GM18526 (cell line): ENCODE measurements around the gene DUSP5.

Experiments
- POLR2A ChIP-seq: IDR thresholded peaks from 3 replicates; pipeline ENCODE4 v1.6.1; 2011; ENCODE audit not compliant: insufficient read length; ENCODE audit errors: extremely low read depth

Gene DUSP5

GRCh38 chr10:110503528-110504110 lies 5.9 kb downstream of the DUSP5 start:
- TF ChIP-seq POLR2A = no peak

DNA sequence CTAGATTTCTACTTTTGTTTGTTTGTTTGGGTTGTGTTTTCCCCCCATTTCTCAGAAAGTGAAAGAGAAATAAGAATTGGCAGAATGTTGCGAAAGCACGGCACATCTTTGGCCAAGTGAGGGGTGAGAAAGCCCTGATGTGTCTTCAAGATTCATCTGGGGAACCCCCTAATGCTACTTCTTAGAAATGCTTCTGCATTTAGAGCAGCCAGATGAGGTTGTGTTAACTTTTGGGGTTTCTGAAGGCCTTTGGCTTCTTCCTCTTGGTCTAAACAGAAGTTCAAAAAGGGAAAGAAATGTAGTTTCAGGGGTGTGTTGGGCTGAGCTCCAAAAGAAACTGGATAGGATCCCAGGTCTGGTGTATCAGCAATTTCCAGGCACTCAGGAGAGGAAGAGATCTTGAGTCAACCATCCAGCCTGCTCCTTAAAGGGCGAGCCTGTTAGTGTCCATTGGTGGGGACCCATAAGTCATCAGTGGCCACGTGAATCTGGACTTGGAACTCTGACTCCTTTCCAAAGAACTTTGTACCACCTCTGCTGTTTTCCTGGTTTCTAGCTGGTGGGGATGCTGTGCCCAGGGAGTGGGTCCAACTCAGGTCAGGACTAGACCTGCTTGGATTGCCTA lies 6.5 kb downstream of the DUSP5 start:
- no peak for TF ChIP-seq POLR2A

DNA sequence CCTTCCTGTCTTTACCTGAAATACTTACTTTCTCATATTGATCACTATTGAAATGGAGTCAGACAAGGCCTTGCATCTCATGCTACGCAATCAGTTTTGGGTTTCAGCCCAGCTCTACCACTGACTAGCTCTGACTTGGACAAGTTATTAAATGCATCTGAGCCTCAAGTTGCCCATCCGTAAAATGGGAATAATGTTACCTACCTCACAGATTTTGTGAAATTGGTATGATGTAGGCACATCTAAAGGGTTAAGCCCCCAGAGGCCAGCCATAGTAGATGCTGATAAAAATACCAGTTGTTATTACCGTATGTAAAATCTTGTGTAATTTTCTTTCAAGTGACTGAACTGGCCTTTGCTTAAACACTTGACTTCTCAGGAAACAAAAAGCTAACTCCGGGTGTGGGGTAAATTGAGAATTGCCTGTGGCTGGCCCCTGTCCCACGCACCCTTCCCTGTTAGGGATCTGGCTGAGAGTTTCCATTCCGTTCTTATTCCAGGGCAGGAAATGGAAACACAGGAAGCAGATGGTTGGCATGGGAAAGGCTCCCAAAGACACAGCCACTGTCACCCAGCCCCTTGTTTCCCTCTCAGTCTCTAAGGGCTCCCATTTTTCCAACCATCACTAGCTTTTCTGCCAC lies 7.5 kb downstream of the DUSP5 start:
- TF ChIP-seq POLR2A = no peak

- peak; percentile 20 for TF ChIP-seq POLR2A
Observed at GRCh38 chr10:110506448-110506847, 8.7 kb downstream of the DUSP5 start.

- no peak for TF ChIP-seq POLR2A
Observed at GRCh38 chr10:110507346-110507745, 9.6 kb downstream of the DUSP5 start.

DNA sequence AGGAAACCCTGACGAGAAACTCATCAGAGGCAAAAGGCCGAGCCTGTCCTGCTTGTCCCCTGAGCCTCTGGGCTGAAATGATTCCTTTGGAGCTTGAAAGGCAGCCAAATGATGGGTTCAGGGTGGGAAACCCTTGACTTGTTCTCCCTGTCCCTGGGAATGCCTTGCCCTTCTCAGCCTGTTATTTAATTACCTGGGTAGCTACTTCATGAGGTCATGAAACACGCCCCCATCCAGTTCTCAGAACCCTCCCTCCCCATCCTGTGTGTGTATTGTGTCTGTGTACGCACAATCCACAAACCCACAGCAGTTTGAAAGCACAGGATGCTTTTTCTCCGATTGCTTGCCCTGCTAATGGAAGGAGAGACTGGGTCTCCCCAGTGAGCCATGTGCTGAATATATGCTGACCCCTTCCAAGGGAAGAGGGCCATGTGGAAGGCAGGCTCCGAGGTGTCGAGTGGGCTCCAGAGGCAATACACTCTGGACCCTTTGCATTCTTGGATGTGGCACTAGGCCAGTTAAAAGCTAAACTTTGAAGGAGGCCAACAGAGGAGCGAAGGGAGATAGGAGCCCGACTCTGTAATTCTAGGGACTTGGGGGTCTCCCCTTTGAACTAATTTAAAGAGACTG lies 10.6 kb downstream of the DUSP5 start:
- no peak for TF ChIP-seq POLR2A

DNA sequence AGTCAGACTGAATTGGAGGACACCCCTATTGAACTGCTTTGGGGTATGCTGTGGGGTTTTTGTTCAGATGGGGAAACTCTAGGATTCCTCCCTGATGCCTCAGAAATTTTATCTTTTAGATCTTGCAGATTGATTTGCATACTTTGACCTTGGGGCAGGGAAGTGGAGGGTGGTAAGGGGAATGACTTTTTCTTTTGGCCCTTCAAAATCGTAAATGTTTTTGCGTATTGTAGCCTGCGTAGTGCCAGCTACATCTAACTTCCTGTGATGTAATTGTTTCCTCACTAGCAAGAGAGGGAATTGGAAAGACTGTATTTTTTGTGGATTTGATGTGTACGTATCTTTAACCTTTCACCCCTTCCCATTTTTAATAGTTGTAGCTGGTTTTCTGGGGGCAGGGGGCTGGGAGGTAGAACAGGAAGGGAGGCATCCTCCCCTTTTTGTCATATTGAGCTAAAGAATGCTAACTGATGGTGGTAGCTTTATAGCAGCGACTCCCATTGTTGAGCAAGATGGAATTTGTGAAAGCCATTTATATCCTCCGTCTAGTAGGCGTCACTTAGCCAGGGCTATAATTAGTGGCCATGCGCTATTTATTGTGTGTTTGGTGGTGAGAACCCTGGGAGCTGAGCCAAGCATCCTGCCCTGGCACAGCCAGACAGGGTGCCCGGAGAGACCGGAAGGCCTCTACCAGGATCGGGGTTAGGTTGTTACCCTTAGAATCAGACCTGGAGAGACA lies 11.3 kb downstream of the DUSP5 start:
- no peak for TF ChIP-seq POLR2A

DNA sequence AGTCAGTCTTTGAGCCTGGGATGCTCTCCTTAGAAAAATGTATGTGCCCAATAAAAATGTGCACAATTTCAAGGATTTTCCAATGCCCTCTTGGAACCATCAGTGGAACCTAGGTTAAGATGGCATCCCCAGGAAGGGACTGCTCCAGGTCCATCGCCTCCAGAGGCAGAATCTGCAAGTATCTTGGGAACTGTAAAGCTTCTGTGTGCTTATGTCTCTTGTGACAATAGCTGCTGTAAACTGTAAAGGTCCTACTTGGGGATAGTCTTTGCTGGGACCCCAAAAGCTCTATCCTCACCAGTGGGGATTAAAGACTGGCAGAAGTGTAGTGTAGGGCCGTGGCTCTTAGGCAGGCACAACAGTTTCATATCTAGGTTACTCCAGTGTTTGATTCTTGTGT lies 11.9 kb downstream of the DUSP5 start:
- TF ChIP-seq POLR2A = no peak

DNA sequence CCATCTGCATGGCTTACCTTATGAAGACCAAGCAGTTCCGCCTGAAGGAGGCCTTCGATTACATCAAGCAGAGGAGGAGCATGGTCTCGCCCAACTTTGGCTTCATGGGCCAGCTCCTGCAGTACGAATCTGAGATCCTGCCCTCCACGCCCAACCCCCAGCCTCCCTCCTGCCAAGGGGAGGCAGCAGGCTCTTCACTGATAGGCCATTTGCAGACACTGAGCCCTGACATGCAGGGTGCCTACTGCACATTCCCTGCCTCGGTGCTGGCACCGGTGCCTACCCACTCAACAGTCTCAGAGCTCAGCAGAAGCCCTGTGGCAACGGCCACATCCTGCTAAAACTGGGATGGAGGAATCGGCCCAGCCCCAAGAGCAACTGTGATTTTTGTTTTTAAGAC lies 12.4 kb downstream of the DUSP5 start:
- TF ChIP-seq POLR2A = peak; percentile 3

DNA sequence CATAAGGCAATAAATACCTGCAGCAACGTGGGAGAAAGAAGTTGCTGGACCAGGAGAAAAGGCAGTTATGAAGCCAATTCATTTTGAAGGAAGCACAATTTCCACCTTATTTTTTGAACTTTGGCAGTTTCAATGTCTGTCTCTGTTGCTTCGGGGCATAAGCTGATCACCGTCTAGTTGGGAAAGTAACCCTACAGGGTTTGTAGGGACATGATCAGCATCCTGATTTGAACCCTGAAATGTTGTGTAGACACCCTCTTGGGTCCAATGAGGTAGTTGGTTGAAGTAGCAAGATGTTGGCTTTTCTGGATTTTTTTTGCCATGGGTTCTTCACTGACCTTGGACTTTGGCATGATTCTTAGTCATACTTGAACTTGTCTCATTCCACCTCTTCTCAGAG lies 13.0 kb downstream of the DUSP5 start:
- no peak for TF ChIP-seq POLR2A

GRCh38 chr10:110511734-110512449 lies 14.2 kb downstream of the DUSP5 start:
- no peak for TF ChIP-seq POLR2A

DNA sequence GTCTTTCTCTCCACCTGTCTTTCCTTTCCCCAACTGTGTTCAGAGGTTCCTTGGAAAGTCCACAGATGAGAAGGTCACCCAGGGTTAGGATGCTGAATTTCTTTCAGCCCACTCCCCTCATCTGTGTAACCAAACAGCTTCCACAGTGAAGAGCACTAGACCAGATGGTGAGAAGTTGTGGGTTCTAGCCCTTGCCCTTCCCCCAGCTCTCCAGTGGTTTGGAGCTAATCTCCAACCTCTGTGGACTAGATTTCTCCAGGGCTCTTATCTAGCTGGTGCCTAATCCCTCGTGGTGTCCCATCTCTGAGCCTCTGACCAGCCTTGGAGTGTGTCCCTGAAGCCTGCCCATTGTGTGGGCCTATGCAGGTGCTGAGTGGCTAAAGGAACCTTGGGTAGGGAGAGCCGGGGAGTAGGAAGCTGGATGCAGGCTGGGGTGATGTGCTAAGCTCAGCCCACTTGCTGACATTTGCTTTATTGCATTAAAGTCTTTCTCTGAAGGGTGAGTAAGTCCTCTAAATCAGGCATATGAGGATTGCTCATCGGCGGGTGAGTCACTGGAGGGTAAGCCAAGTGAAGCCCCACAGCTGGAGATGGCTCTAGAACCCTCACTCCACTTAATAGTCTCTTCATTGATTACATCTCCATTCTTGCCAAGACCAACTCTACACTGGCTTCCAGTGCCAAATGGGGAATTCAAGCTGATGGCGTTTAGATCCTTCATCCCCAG lies 14.9 kb downstream of the DUSP5 start:
- TF ChIP-seq POLR2A = peak; percentile 34

GRCh38 chr10:110513949-110514348 lies 16.2 kb downstream of the DUSP5 start:
- TF ChIP-seq POLR2A = peak; percentile 7

DNA sequence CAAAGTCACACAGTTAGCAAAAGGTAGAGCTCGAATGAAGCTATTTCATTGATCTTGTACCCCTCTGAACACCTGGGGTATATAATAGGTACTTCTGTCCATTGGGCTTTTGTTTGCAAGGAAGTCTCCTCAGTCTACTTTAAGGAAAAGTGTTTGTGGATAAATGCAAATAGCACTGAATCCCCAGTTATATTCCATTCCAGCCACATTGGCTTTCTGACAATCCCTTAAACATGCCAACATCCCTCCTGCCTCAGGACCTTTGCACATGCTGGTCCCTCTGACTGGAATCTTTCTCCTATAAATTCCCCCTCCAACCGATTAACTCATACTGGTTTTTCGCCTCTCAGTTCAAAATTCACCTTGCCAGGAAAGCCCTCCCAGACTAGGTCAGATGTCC lies 17.1 kb downstream of the DUSP5 start:
- no peak for TF ChIP-seq POLR2A

GRCh38 chr10:110516815-110517492 lies 19.2 kb downstream of the DUSP5 start:
- no peak for TF ChIP-seq POLR2A
